ENCODE measurements around the gene PID1.

Gene PID1

GRCh38 chr2:229181641-229182040 is 89.4 kb downstream of the PID1 start:
- DNase-seq (ENCODE audit: low read depth) = no peak
- no peak overlapping the region for H3K4me3 ChIP-seq (ENCODE audit: low read depth, low read length)
- no peak for TF ChIP-seq CTCF (IDR thresholded peaks at IDR 0.05; ENCODE audit: low read depth, low read length, missing control alignments)
- in situ Hi-C loops (cut with HindIII; ENCODE audit: low sequenced_read_pairs) = no loop called here

- in situ Hi-C loops (cut with HindIII; ENCODE audit: low sequenced_read_pairs) = no loop called here
- no peak for TF ChIP-seq CTCF (IDR thresholded peaks at IDR 0.05; ENCODE audit: low read depth, low read length, missing control alignments)
- no peak for DNase-seq (ENCODE audit: low read depth)
- H3K4me3 ChIP-seq (ENCODE audit: low read depth, low read length) = no peak overlapping the region
These were observed 90.4 kb downstream of the PID1 start for GRCh38 chr2:229180658-229181057.

- no peak overlapping the region for H3K4me3 ChIP-seq (ENCODE audit: low read depth, low read length)
- DNase-seq (ENCODE audit: low read depth) = no peak
- TF ChIP-seq CTCF (IDR thresholded peaks at IDR 0.05; ENCODE audit: low read depth, low read length, missing control alignments) = no peak
- in situ Hi-C loops (cut with HindIII; ENCODE audit: low sequenced_read_pairs) = loop anchor here (5.0 kb wide), 1 partner anchor 33 kb away; no protein-coding TSS in a partner anchor
These were observed 91.5 kb downstream of the PID1 start for GRCh38 chr2:229179628-229180027.

- in situ Hi-C loops (cut with HindIII; ENCODE audit: low sequenced_read_pairs) = loop anchor here (5.0 kb wide), 1 partner anchor 34 kb away; no protein-coding TSS in a partner anchor
- H3K4me3 ChIP-seq (ENCODE audit: low read depth, low read length) = no peak overlapping the region
- no peak for TF ChIP-seq CTCF (IDR thresholded peaks at IDR 0.05; ENCODE audit: low read depth, low read length, missing control alignments)
- no peak for DNase-seq (ENCODE audit: low read depth)
These were observed 92.4 kb downstream of the PID1 start for GRCh38 chr2:229178706-229179105.

GRCh38 chr2:229178117-229178516 is 93.0 kb downstream of the PID1 start:
- in situ Hi-C loops (cut with HindIII; ENCODE audit: low sequenced_read_pairs) = loop anchor here (5.0 kb wide), 1 partner anchor 34 kb away; no protein-coding TSS in a partner anchor

GRCh38 chr2:229176136-229176535 is 95.0 kb downstream of the PID1 start:
- in situ Hi-C loops (cut with HindIII; ENCODE audit: low sequenced_read_pairs) = loop anchor here (5.0 kb wide), 1 partner anchor 36 kb away; no protein-coding TSS in a partner anchor
- no peak for TF ChIP-seq CTCF (IDR thresholded peaks at IDR 0.05; ENCODE audit: low read depth, low read length, missing control alignments)
- H3K4me3 ChIP-seq (ENCODE audit: low read depth, low read length) = no peak overlapping the region
- no peak for DNase-seq (ENCODE audit: low read depth)

More at GRCh38 chr2:229178117-229178516, 93.0 kb downstream of the PID1 start:
- DNase-seq (ENCODE audit: low read depth) = no peak
- TF ChIP-seq CTCF (IDR thresholded peaks at IDR 0.05; ENCODE audit: low read depth, low read length, missing control alignments) = no peak
- H3K4me3 ChIP-seq (ENCODE audit: low read depth, low read length) = no peak overlapping the region

All from astrocyte of the cerebellum (primary cell).